Body of pancreas (tissue), 4 donors: ENCODE measurements around the gene FAM193A.

Source experiments
- CTCF ChIP-seq, 7 experiments: fragments of 450-650 bp in 4 of 7; fragments of 200-600 bp in 3 of 7; sonication (generic) in 3 of 7; IDR thresholded peaks; one replicate each; pipeline ENCODE4 v1.5.1; 2016 to 2019; ENCODE audit warnings: antibody characterized with exemption in 7 of 7
- POLR2A ChIP-seq, 3 donors: fragments of 450-650 bp; IDR thresholded peaks; one replicate each; pipeline ENCODE4 v1.6.1; 2016; ENCODE audit warnings: antibody characterized with exemption in 3 of 3, mild to moderate bottlenecking in 2 of 3

GRCh38 chr4:2588259-2588658 is 51.8 kb downstream of the FAM193A start:
- TF ChIP-seq CTCF (IDR thresholded peaks at IDR 0.05) = no peak
- TF ChIP-seq POLR2A (IDR thresholded peaks at IDR 0.05) = no peak
